ENCODE results near the gene LRRC8C.
A peak's percentile ranks its signal among the peaks of the same experiment; 100 is the strongest.

Gene LRRC8C

GRCh38 chr1:89660224-89661061, 27.5 kb downstream of the LRRC8C start:
- no peaks in the 10 kb centered on the region for H3K27me3 Mint-ChIP-seq (ENCODE audit: low read depth)
- peaks cover 82% of the 10 kb centered on the region for H3K4me1 Mint-ChIP-seq (ENCODE audit: low read depth)
- H3K4me3 Mint-ChIP-seq, result peak overlapping the region; percentile 73
- no peak for DNase-seq (ENCODE audit: low spot score)
- peaks cover 52% of the 10 kb centered on the region for H3K36me3 Mint-ChIP-seq (ENCODE audit: low read depth)
- H3K9me3 Mint-ChIP-seq, result peaks cover 15% of the 10 kb centered on the region
- H3K27ac Mint-ChIP-seq, result peak overlapping the region; percentile 88

GRCh38 chr1:89665941-89666340, 33.0 kb downstream of the LRRC8C start:
- peaks cover 15% of the 10 kb centered on the region for H3K9me3 Mint-ChIP-seq
- no peaks in the 10 kb centered on the region for H3K27me3 Mint-ChIP-seq (ENCODE audit: low read depth)
- peaks cover 69% of the 10 kb centered on the region for H3K4me1 Mint-ChIP-seq (ENCODE audit: low read depth)
- DNase-seq (ENCODE audit: low spot score), result no peak
- peaks cover 52% of the 10 kb centered on the region for H3K36me3 Mint-ChIP-seq (ENCODE audit: low read depth)
- H3K27ac Mint-ChIP-seq, result no peak overlapping the region
- H3K4me3 Mint-ChIP-seq, result no peak overlapping the region

GRCh38 chr1:89666640-89667039, 33.7 kb downstream of the LRRC8C start:
- Mint-ChIP-seq H3K4me3 (no peak overlapping the region), H3K27ac (no peak overlapping the region), H3K4me1 (ENCODE audit: low read depth) (peaks cover 69% of the 10 kb centered on the region), H3K9me3 (peaks cover 13% of the 10 kb centered on the region), H3K27me3 (ENCODE audit: low read depth) (no peaks in the 10 kb centered on the region), H3K36me3 (ENCODE audit: low read depth) (peaks cover 51% of the 10 kb centered on the region)
- DNase-seq (ENCODE audit: low spot score), result no peak

GRCh38 chr1:89667691-89668090, 34.8 kb downstream of the LRRC8C start:
- Mint-ChIP-seq H3K9me3 (peaks cover 11% of the 10 kb centered on the region), H3K27ac (peak overlapping the region; percentile 7), H3K4me1 (ENCODE audit: low read depth) (peaks cover 69% of the 10 kb centered on the region), H3K27me3 (ENCODE audit: low read depth) (no peaks in the 10 kb centered on the region), H3K36me3 (ENCODE audit: low read depth) (peaks cover 49% of the 10 kb centered on the region), H3K4me3 (no peak overlapping the region)
- DNase-seq (ENCODE audit: low spot score), result no peak

GRCh38 chr1:89668961-89669360, 36.0 kb downstream of the LRRC8C start:
- Mint-ChIP-seq H3K27ac (no peak overlapping the region), H3K4me3 (no peak overlapping the region), H3K9me3 (peaks cover 7% of the 10 kb centered on the region), H3K27me3 (ENCODE audit: low read depth) (no peaks in the 10 kb centered on the region), H3K36me3 (ENCODE audit: low read depth) (peaks cover 49% of the 10 kb centered on the region), H3K4me1 (ENCODE audit: low read depth) (peaks cover 76% of the 10 kb centered on the region)
- no peak for DNase-seq (ENCODE audit: low spot score)

GRCh38 chr1:89669441-89669840, 36.5 kb downstream of the LRRC8C start:
- Mint-ChIP-seq H3K4me3 (no peak overlapping the region), H3K4me1 (ENCODE audit: low read depth) (peaks cover 76% of the 10 kb centered on the region), H3K27me3 (ENCODE audit: low read depth) (no peaks in the 10 kb centered on the region), H3K36me3 (ENCODE audit: low read depth) (peaks cover 44% of the 10 kb centered on the region), H3K27ac (peak overlapping the region; percentile 68), H3K9me3 (peaks cover 2% of the 10 kb centered on the region)
- no peak for DNase-seq (ENCODE audit: low spot score)

- peak overlapping the region; percentile 47 for H3K4me3 Mint-ChIP-seq
- H3K4me1 Mint-ChIP-seq (ENCODE audit: low read depth), result peaks cover 76% of the 10 kb centered on the region
- H3K36me3 Mint-ChIP-seq (ENCODE audit: low read depth), result peaks cover 43% of the 10 kb centered on the region
- no peaks in the 10 kb centered on the region for H3K27me3 Mint-ChIP-seq (ENCODE audit: low read depth)
- DNase-seq (ENCODE audit: low spot score), result no peak
- no peaks in the 10 kb centered on the region for H3K9me3 Mint-ChIP-seq
- peak overlapping the region; percentile 70 for H3K27ac Mint-ChIP-seq
These were observed 37.2 kb downstream of the LRRC8C start for GRCh38 chr1:89670163-89670562.

- H3K36me3 Mint-ChIP-seq (ENCODE audit: low read depth), result peaks cover 45% of the 10 kb centered on the region
- H3K4me3 Mint-ChIP-seq, result peak overlapping the region; percentile 23
- no peak for DNase-seq (ENCODE audit: low spot score)
- no peaks in the 10 kb centered on the region for H3K27me3 Mint-ChIP-seq (ENCODE audit: low read depth)
- H3K9me3 Mint-ChIP-seq, result no peaks in the 10 kb centered on the region
- H3K27ac Mint-ChIP-seq, result peak overlapping the region; percentile 69
- H3K4me1 Mint-ChIP-seq (ENCODE audit: low read depth), result peaks cover 79% of the 10 kb centered on the region
These were observed 37.8 kb downstream of the LRRC8C start for GRCh38 chr1:89670711-89671110.

- Mint-ChIP-seq H3K27me3 (ENCODE audit: low read depth) (no peaks in the 10 kb centered on the region), H3K36me3 (ENCODE audit: low read depth) (peaks cover 44% of the 10 kb centered on the region), H3K4me1 (ENCODE audit: low read depth) (peaks cover 78% of the 10 kb centered on the region), H3K27ac (peak overlapping the region; percentile 33), H3K4me3 (no peak overlapping the region), H3K9me3 (no peaks in the 10 kb centered on the region)
- DNase-seq (ENCODE audit: low spot score), result no peak
These were observed 39.0 kb downstream of the LRRC8C start for GRCh38 chr1:89671775-89672488.

- H3K4me1 Mint-ChIP-seq (ENCODE audit: low read depth), result peaks cover 78% of the 10 kb centered on the region
These were observed 39.7 kb downstream of the LRRC8C start for GRCh38 chr1:89672489-89673183.

GRCh38 chr1:89673251-89673650, 40.3 kb downstream of the LRRC8C start:
- Mint-ChIP-seq H3K9me3 (no peaks in the 10 kb centered on the region), H3K4me3 (peak overlapping the region; percentile 8), H3K36me3 (ENCODE audit: low read depth) (peaks cover 54% of the 10 kb centered on the region), H3K27me3 (ENCODE audit: low read depth) (no peaks in the 10 kb centered on the region), H3K4me1 (ENCODE audit: low read depth) (peaks cover 76% of the 10 kb centered on the region), H3K27ac (peak overlapping the region; percentile 18)
- DNase-seq (ENCODE audit: low spot score), result no peak

More at GRCh38 chr1:89672489-89673183, 39.7 kb downstream of the LRRC8C start:
- no peak for DNase-seq (ENCODE audit: low spot score)
- no peaks in the 10 kb centered on the region for H3K27me3 Mint-ChIP-seq (ENCODE audit: low read depth)
- peaks cover 50% of the 10 kb centered on the region for H3K36me3 Mint-ChIP-seq (ENCODE audit: low read depth)
- H3K27ac Mint-ChIP-seq, result peak overlapping the region; percentile 18
- H3K9me3 Mint-ChIP-seq, result no peaks in the 10 kb centered on the region
- H3K4me3 Mint-ChIP-seq, result peak overlapping the region; percentile 8

GRCh38 chr1:89675677-89676076, 42.8 kb downstream of the LRRC8C start:
- H3K27me3 Mint-ChIP-seq (ENCODE audit: low read depth), result no peaks in the 10 kb centered on the region
- peaks cover 7% of the 10 kb centered on the region for H3K9me3 Mint-ChIP-seq
- peaks cover 72% of the 10 kb centered on the region for H3K4me1 Mint-ChIP-seq (ENCODE audit: low read depth)
- no peak for DNase-seq (ENCODE audit: low spot score)
- H3K36me3 Mint-ChIP-seq (ENCODE audit: low read depth), result peaks cover 63% of the 10 kb centered on the region
- H3K4me3 Mint-ChIP-seq, result peak overlapping the region; percentile 43
- peak overlapping the region; percentile 67 for H3K27ac Mint-ChIP-seq

- no peak for DNase-seq (ENCODE audit: low spot score)
- peaks cover 45% of the 10 kb centered on the region for H3K4me1 Mint-ChIP-seq (ENCODE audit: low read depth)
- no peak overlapping the region for H3K4me3 Mint-ChIP-seq
- peaks cover 13% of the 10 kb centered on the region for H3K9me3 Mint-ChIP-seq
- peaks cover 63% of the 10 kb centered on the region for H3K36me3 Mint-ChIP-seq (ENCODE audit: low read depth)
- H3K27me3 Mint-ChIP-seq (ENCODE audit: low read depth), result no peaks in the 10 kb centered on the region
- no peak overlapping the region for H3K27ac Mint-ChIP-seq
These were observed 48.3 kb downstream of the LRRC8C start for GRCh38 chr1:89681045-89681729.

Measured in T-helper 2 cell treated with Interferon-gamma antibody and Interleukin-4, amounts not matched to agents 5 μg/mL and 100 μg/mL, for 36 hours (primary cell).